HG03064 (cell line): ENCODE measurements around the gene PDZD2.

Experiments
- ATAC-seq: cut with Tn5 transposase; IDR thresholded peaks from one replicate; pipeline ENCODE4 v1.9.1; 2021; ENCODE audit warnings: low read depth; ENCODE audit not compliant: unreplicated experiment

Gene PDZD2

GRCh38 chr5:31635446-31635845, 3.5 kb upstream of the PDZD2 start:
- ATAC-seq = no peak

- no peak for ATAC-seq
Measured at GRCh38 chr5:31637851-31638250, 1.1 kb upstream of the PDZD2 start.

- no peak for ATAC-seq
Measured at GRCh38 chr5:31638345-31638744, 586 bp upstream of the PDZD2 start.

- no peak for ATAC-seq
Measured at GRCh38 chr5:31639481-31640411, 815 bp downstream of the PDZD2 start.

- no peak for ATAC-seq
Measured at GRCh38 chr5:31640573-31640972, 1.6 kb downstream of the PDZD2 start.

DNA sequence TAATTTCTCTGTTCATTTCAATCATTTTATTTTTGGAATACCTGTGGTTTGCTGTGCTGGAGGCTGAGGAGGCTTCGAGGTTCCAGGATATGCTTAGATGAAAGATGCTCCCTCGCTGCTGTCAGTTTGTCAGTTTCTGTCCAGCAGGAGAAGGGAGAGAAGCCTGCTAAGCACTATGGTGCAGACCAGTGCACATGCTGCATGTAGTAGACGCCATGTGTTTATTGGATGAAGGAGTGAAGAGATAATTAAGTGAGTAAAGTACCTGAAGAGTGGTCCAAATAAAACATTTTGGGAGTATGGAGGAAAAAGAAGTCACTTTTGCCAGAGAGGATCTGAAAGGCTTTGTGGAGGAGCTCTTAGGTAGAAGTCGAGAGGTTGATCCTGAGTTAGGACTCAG, 2.1 kb downstream of the PDZD2 start:
- no peak for ATAC-seq

DNA sequence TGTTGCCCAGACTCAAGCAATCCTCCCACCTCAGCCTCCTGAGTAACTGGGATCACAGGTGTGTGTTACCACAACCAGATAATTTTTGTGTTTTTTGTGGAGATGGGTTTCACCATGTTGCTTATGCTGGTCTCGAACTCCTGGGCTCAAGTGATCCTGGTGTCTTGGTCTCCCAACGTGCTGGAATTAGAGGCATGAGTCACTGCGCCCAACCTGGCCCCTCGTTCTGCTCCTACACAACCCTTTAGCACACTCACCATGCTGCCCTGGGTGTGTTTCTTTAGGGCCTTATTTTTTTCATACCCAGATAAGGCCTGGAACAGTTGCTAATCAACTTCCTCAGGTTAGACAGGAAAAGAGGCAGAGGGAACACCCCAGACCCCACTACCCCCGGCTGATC, 2.6 kb downstream of the PDZD2 start:
- ATAC-seq = no peak

- no peak for ATAC-seq
Measured at GRCh38 chr5:31645420-31646081, 6.6 kb downstream of the PDZD2 start.

- no peak for ATAC-seq
Measured at GRCh38 chr5:31648326-31648725, 9.4 kb downstream of the PDZD2 start.

DNA sequence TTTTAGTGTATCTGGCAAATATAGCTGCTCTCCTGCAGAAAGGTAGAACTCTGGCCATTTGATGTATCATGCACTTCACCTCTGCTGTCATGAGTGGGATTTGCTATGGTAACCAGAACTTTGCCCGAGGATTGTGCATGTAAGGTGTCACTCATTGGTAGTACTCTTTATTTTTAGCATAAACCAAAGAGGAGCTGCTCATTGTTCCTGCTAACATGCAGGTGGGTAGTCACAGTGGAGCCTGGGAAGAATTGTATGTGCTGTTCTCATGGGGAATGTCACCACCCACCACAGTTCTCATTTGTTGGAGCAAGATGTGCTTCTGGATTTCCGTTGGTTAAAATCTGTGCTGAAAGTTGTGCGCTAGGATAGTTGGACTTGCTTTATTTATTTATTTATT, 12.3 kb downstream of the PDZD2 start:
- ATAC-seq = no peak

GRCh38 chr5:31655491-31655890, 16.6 kb downstream of the PDZD2 start:
- ATAC-seq = no peak

DNA sequence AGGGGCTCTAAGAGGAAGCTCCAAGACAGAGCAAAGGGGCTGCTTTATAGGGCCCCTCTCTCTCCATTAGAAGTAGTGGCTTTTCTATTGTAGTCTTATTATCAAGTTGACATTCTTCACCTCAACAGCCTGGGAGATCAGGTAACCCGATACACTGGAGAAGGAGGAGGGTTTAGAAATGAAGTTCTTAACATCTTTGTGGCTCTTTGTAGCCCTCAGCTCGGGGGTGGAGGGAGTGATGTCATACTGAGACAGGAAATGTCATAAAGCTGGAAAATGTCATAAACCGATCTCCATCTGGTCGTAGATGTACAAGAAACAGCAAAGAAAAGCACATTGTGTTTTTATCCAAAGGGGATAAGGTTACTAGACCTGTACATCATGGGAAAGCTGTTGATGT, 17.9 kb downstream of the PDZD2 start:
- no peak for ATAC-seq

GRCh38 chr5:31657315-31657979, 18.5 kb downstream of the PDZD2 start:
- no peak for ATAC-seq

DNA sequence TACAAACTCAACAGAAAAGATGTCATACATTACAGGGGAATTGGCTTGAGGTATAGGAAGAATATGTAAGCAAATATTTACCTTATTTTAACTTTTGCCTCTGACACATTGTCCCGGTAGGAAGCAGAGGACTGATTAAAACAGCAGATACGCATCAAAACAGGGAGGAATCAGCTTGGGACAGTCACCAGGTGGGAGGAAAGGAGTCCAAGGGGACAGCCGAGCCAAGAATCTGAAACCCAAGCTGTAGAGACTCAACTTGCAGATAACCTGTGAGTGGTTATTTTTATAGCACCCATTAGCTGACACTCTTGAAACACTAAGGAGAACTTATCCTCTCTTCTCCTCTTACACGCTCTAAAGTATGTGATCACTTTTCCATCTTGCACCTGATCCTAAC, 22.3 kb downstream of the PDZD2 start:
- no peak for ATAC-seq

DNA sequence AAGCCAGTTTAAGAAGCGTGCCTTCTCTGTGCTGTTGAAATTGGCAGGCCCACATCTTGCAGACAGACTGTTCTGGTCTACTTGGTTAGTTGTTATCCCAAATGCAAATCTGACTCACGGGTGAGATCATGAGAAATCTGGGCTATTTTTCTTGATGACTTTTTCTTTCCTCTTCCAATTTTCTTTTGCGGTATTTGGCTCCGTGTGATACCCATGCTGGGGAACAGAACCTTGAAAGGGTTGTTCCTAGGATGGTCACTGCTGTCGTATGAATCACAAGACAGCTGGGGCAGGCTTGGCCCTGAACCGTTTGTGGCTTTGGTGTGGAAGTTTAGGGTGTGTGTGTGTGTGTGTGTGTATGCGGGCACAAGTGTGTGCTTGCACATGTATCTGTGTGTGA, 24.6 kb downstream of the PDZD2 start:
- no peak for ATAC-seq

GRCh38 chr5:31664566-31664965, 25.6 kb downstream of the PDZD2 start:
- ATAC-seq = no peak

GRCh38 chr5:31671339-31671741, 32.4 kb downstream of the PDZD2 start:
- ATAC-seq = no peak

DNA sequence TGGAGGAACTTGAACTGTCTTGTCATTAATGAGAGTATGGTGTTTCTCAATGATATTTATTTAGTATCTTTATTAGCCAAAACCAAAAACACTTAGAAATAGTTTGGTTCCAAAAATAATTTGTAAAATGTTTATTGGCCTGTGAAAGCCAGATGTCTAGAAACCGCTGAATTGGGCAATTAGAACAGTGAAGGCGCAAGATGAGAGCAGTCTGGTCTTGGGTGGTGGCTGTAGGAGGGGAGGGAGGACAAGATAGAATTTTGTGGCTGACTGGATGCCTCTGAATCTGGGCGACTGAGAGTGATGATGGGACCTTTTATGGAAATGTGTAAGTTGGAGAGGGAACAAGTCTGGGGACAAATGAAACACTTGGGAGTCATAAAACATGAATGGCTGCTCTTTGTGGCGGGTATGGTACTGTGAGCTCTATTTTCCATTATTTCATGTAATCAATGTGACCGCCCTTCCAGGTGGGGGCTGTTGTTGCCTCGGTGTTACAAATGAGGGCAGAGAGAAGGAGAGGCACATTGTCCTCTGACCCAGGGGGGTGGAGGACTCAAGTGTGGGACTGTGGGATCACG, 35.5 kb downstream of the PDZD2 start:
- no peak for ATAC-seq

GRCh38 chr5:31675472-31675871, 36.5 kb downstream of the PDZD2 start:
- ATAC-seq = no peak

- ATAC-seq = no peak
Measured at GRCh38 chr5:31678180-31678579, 39.2 kb downstream of the PDZD2 start.

GRCh38 chr5:31680528-31680927, 41.6 kb downstream of the PDZD2 start:
- ATAC-seq = no peak
